Suprapubic skin (tissue), 4 donors: ENCODE results near the gene NMD3. TPM values are rescaled to one million over a fixed set of nuclear protein-coding genes. Genes with fewer than 3 reads are reported as not detected.

Source experiments
- DNase-seq, 2 donors: peaks; one replicate each; pipeline ENCODE4 v3.0.0-alpha.2; 2019; ENCODE audit warnings: low spot score in 2 of 2
- H3K27ac ChIP-seq: fragments of 200-600 bp; sonication (generic); one replicate; pipeline ENCODE4 v1.5.1; 2019
- H3K27me3 ChIP-seq: fragments of 200-600 bp; sonication (generic); one replicate; pipeline ENCODE4 v1.5.1; 2019
- H3K36me3 ChIP-seq: fragments of 200-600 bp; sonication (generic); one replicate; pipeline ENCODE4 v1.5.1; 2019
- H3K4me1 ChIP-seq: fragments of 200-600 bp; sonication (generic); one replicate; pipeline ENCODE4 v1.5.1; 2019
- H3K4me3 ChIP-seq: fragments of 200-600 bp; sonication (generic); one replicate; pipeline ENCODE4 v1.5.1; 2019; ENCODE audit warnings: mild to moderate bottlenecking
- H3K9me3 ChIP-seq: fragments of 200-600 bp; sonication (generic); one replicate; pipeline ENCODE4 v1.5.1; 2019
- CTCF ChIP-seq, 2 donors: fragments of 200-600 bp in 1 of 2; fragments of 450-650 bp in 1 of 2; sonication (generic) in 1 of 2; IDR thresholded peaks; one replicate each; pipeline ENCODE4 v1.5.1; 2016 to 2019; ENCODE audit warnings: antibody characterized with exemption in 2 of 2, mild to moderate bottlenecking in 1 of 2, moderate library complexity in 1 of 2
- EP300 ChIP-seq: sonication (generic); formaldehyde crosslinking; IDR thresholded peaks from one replicate; pipeline ENCODE4 v1.6.1; 2017; ENCODE audit warnings: antibody characterized with exemption
- POLR2A ChIP-seq, 2 donors: fragments of 450-650 bp; IDR thresholded peaks; one replicate each; pipeline ENCODE4 v1.6.1; 2017; ENCODE audit warnings: antibody characterized with exemption in 2 of 2, mild to moderate bottlenecking in 2 of 2, moderate library complexity in 2 of 2
- POLR2AphosphoS5 ChIP-seq, 3 donors: sonication (generic); formaldehyde crosslinking; IDR thresholded peaks; one replicate each; pipeline ENCODE4 v1.6.1; 2017; ENCODE audit warnings: antibody characterized with exemption in 3 of 3
- WGBS: methylation state at CpG from one replicate; pipeline ENCODE4 v1.1.5; 2018; 5-methylcytosine and 5-hydroxymethylcytosine counted together
- total RNA-seq, 4 donors: library from RNA; depleted of rRNA; stranded (reverse); fragments of >200 nt; gene quantifications; one replicate each; pipeline ENCODE4 v1.1.0, GENCODE V29; 2016

Gene NMD3
- total RNA-seq, 4 donors from 2014 or later = 30.8 to 52.2 (median 36.2) TPM

GRCh38 chr3:161264852-161265251, 43.7 kb downstream of the NMD3 start:
- no peak overlapping the region for H3K27ac ChIP-seq
- 92% methylated on average over 1 of the region's 1 CpG for WGBS
- no peak for DNase-seq
- H3K36me3 ChIP-seq = peaks cover 5% of the 10 kb centered on the region
- no peaks in the 10 kb centered on the region for H3K9me3 ChIP-seq
- no peaks in the 10 kb centered on the region for H3K27me3 ChIP-seq
- TF ChIP-seq POLR2AphosphoS5 (IDR thresholded peaks at IDR 0.05) = no peak
- no peak for TF ChIP-seq CTCF (IDR thresholded peaks at IDR 0.05)
- TF ChIP-seq EP300 = no peak
- TF ChIP-seq POLR2A (IDR thresholded peaks at IDR 0.05) = no peak
- no peak overlapping the region for H3K4me3 ChIP-seq
- peaks cover 4% of the 10 kb centered on the region for H3K4me1 ChIP-seq

GRCh38 chr3:161265916-161266571, 44.9 kb downstream of the NMD3 start:
- H3K4me3 ChIP-seq = no peak overlapping the region
- H3K4me1 ChIP-seq = peaks cover 4% of the 10 kb centered on the region
- no peaks in the 10 kb centered on the region for H3K9me3 ChIP-seq
- H3K27ac ChIP-seq = no peak overlapping the region
- no peak for DNase-seq
- WGBS = 86% methylated on average over 5 of the region's 5 CpGs
- TF ChIP-seq CTCF (IDR thresholded peaks at IDR 0.05) (no peak), POLR2AphosphoS5 (IDR thresholded peaks at IDR 0.05) (no peak), POLR2A (IDR thresholded peaks at IDR 0.05) (no peak), EP300 (no peak)
- no peaks in the 10 kb centered on the region for H3K27me3 ChIP-seq
- H3K36me3 ChIP-seq = peaks cover 5% of the 10 kb centered on the region

- WGBS = 38% methylated on average over 1 of the region's 1 CpG
- Histone ChIP-seq H3K36me3 (peaks cover 5% of the 10 kb centered on the region), H3K27me3 (no peaks in the 10 kb centered on the region), H3K27ac (no peak overlapping the region), H3K9me3 (no peaks in the 10 kb centered on the region), H3K4me3 (no peak overlapping the region), H3K4me1 (peaks cover 4% of the 10 kb centered on the region)
- TF ChIP-seq POLR2AphosphoS5 (IDR thresholded peaks at IDR 0.05) = no peak
- no peak for TF ChIP-seq EP300
- no peak for TF ChIP-seq CTCF (IDR thresholded peaks at IDR 0.05)
- no peak for TF ChIP-seq POLR2A (IDR thresholded peaks at IDR 0.05)
- no peak for DNase-seq
Observed at GRCh38 chr3:161266731-161267150, 45.6 kb downstream of the NMD3 start.

GRCh38 chr3:161267646-161268045, 46.5 kb downstream of the NMD3 start:
- H3K9me3 ChIP-seq = no peaks in the 10 kb centered on the region
- peaks cover 5% of the 10 kb centered on the region for H3K36me3 ChIP-seq
- TF ChIP-seq POLR2A (IDR thresholded peaks at IDR 0.05) (no peak), POLR2AphosphoS5 (IDR thresholded peaks at IDR 0.05) (no peak), EP300 (no peak), CTCF (IDR thresholded peaks at IDR 0.05) (no peak)
- no peak overlapping the region for H3K4me3 ChIP-seq
- DNase-seq = no peak
- no peak overlapping the region for H3K27ac ChIP-seq
- peaks cover 4% of the 10 kb centered on the region for H3K4me1 ChIP-seq
- 70% methylated on average over 3 of the region's 3 CpGs for WGBS
- H3K27me3 ChIP-seq = no peaks in the 10 kb centered on the region

- DNase-seq = no peak
- H3K9me3 ChIP-seq = no peaks in the 10 kb centered on the region
- WGBS = 88% methylated on average over 3 of the region's 3 CpGs
- TF ChIP-seq EP300 (no peak), POLR2A (IDR thresholded peaks at IDR 0.05) (no peak), POLR2AphosphoS5 (IDR thresholded peaks at IDR 0.05) (no peak), CTCF (IDR thresholded peaks at IDR 0.05) (no peak)
- no peak overlapping the region for H3K27ac ChIP-seq
- H3K27me3 ChIP-seq = no peaks in the 10 kb centered on the region
- peaks cover 5% of the 10 kb centered on the region for H3K36me3 ChIP-seq
- peaks cover 4% of the 10 kb centered on the region for H3K4me1 ChIP-seq
- no peak overlapping the region for H3K4me3 ChIP-seq
Observed at GRCh38 chr3:161268601-161269000, 47.5 kb downstream of the NMD3 start.
